PC-9 (cell line): ENCODE results near the gene SGPL1.

Experiments
- CTCF ChIP-seq: fragments of 200-600 bp; sonication (generic); conservative IDR thresholded peaks from 2 replicates; pipeline ENCODE4 v1.6.1; 2017; ENCODE audit warnings: mixed run types, antibody characterized with exemption, mild to moderate bottlenecking, moderate library complexity
- EZH2 ChIP-seq: fragments of 200-600 bp; sonication (generic); IDR thresholded peaks from 2 replicates; pipeline ENCODE4 v1.8.0; 2017; ENCODE audit warnings: antibody characterized with exemption, low read depth

- TF ChIP-seq CTCF (no peak), EZH2 (no peak)
Measured at GRCh38 chr10:70803775-70804420, 11.8 kb upstream of the SGPL1 start.
